GM12878 (cell line): ENCODE measurements around the gene CD248. TPM values are rescaled to one million over a fixed set of nuclear protein-coding genes. Genes with fewer than 3 reads are reported as not detected.

Experiments
- ASH2L ChIP-seq: fragments of 300-600, 200-600 bp; sonication (generic); IDR thresholded peaks from 2 replicates; pipeline ENCODE4 v1.6.1; 2017; ENCODE audit warnings: low read depth, mild to moderate bottlenecking, borderline replicate concordance
- BCL11A ChIP-seq: IDR thresholded peaks from 2 replicates; pipeline ENCODE4 v1.6.1; 2011; ENCODE audit warnings: low read depth, low read length
- EGR1 ChIP-seq, 2 experiments: IDR thresholded peaks; 1 replicate in 1 of 2; 2 replicates in 1 of 2; pipeline ENCODE4 v1.6.1; 2011 to 2012; ENCODE audit warnings: low read depth in 2 of 2, low read length in 2 of 2, borderline replicate concordance in 1 of 2, mild to moderate bottlenecking in 1 of 2, moderate library complexity in 1 of 2
- FOXK2 ChIP-seq: fragments of 450-650 bp; IDR thresholded peaks from 2 replicates; pipeline ENCODE4 v1.6.1; 2017; ENCODE audit warnings: mild to moderate bottlenecking, moderate library complexity
- IKZF1 ChIP-seq: fragments of 450-650 bp; conservative IDR thresholded peaks from 2 replicates; pipeline ENCODE4 v1.6.1; 2017; ENCODE audit warnings: antibody characterized with exemption, mild to moderate bottlenecking
- MTA2 ChIP-seq: fragments of 450-650 bp; IDR thresholded peaks from 2 replicates; pipeline ENCODE4 v1.6.1; 2016; ENCODE audit warnings: low read depth, mild to moderate bottlenecking, moderate library complexity
- MTA3 ChIP-seq: IDR thresholded peaks from 2 replicates; pipeline ENCODE4 v1.6.1; 2012; ENCODE audit warnings: low read length, inconsistent platforms, borderline replicate concordance
- NBN ChIP-seq: fragments of 450-650 bp; IDR thresholded peaks from 2 replicates; pipeline ENCODE4 v1.6.1; 2016
- RB1 ChIP-seq: fragments of 450-650 bp; formaldehyde crosslinking; IDR thresholded peaks from 2 replicates; pipeline ENCODE4 v1.6.1; 2017; ENCODE audit warnings: mild to moderate bottlenecking, borderline replicate concordance
- RELA ChIP-seq: fragments of 450-650 bp; IDR thresholded peaks from 2 replicates; pipeline ENCODE4 v1.8.0; 2014; ENCODE audit warnings: borderline replicate concordance; ENCODE audit not compliant: partially characterized antibody
- RUNX3 ChIP-seq: IDR thresholded peaks from 2 replicates; pipeline ENCODE4 v1.6.1; 2012; ENCODE audit warnings: low read length, inconsistent platforms
- TARDBP ChIP-seq: IDR thresholded peaks from 2 replicates; pipeline ENCODE4 v1.6.1; 2016; ENCODE audit warnings: borderline replicate concordance
- TCF3 ChIP-seq: IDR thresholded peaks from 2 replicates; pipeline ENCODE4 v1.6.1; 2012; ENCODE audit warnings: low read depth, mild to moderate bottlenecking, low read length, borderline replicate concordance; ENCODE audit not compliant: insufficient read depth
- YY1 ChIP-seq: IDR thresholded peaks from 2 replicates; pipeline ENCODE4 v1.6.1; 2011; ENCODE audit warnings: low read depth, mild to moderate bottlenecking, low read length
- ZNF384 ChIP-seq: IDR thresholded peaks from 2 replicates; pipeline ENCODE4 v1.6.1; 2012; ENCODE audit warnings: low read depth, mild to moderate bottlenecking, low read length, improper control_type of control experiment, borderline replicate concordance
- ZSCAN29 ChIP-seq: fragments of 450-650 bp; IDR thresholded peaks from 2 replicates; pipeline ENCODE4 v1.6.1; 2017; ENCODE audit warnings: mild to moderate bottlenecking, moderate library complexity
- ZZZ3 ChIP-seq: IDR thresholded peaks from 2 replicates; pipeline ENCODE4 v1.6.1; 2011; ENCODE audit warnings: low read depth; ENCODE audit not compliant: control insufficient read depth, insufficient read length
- polyA plus RNA-seq, 11 experiments: library from polyadenylated mRNA; depleted of rRNA in 4 of 11; unstranded in 6 of 11; stranded (reverse) in 5 of 11; fragments of >200 nt; fragmentation: Nextera tagmentation in 4 of 11; fragmentation: Illumina TruSeq in 1 of 11; extraction: Ambion mirVana in 4 of 11; extraction: Trizol in 1 of 11; gene quantifications; 1 replicate in 1 of 11; 2 replicates in 10 of 11; pipeline versions ENCODE4 v1.2.1 to v1.2.3, GENCODE V29; 2011 to 2016; ENCODE audit warnings: inconsistent platforms in 2 of 11, missing spikeins in 2 of 11, low read depth in 1 of 11
- total RNA-seq, 4 experiments: library from RNA; depleted of rRNA in 3 of 4; stranded (reverse); fragments of >200 nt in 3 of 4; fragmentation: Illumina TruSeq in 1 of 4; extraction: Trizol in 1 of 4; gene quantifications; 2 replicates each; pipeline versions ENCODE4 v1.2.1 to v1.2.3, GENCODE V29; 2013 to 2021
- TF ChIP-seq, protein P1 (sequence below): IDR thresholded peaks from 2 replicates; pipeline ENCODE4 v1.6.1; 2012; ENCODE audit warnings: low read depth, low read length, improper control_type of control experiment
- TF ChIP-seq, protein P2 (sequence below): fragments of 450-650 bp; IDR thresholded peaks from 2 replicates; pipeline ENCODE4 v1.6.1; 2014; ENCODE audit warnings: mild to moderate bottlenecking
- TF ChIP-seq, protein P3 (sequence below): fragments of 450-650 bp; IDR thresholded peaks from 2 replicates; pipeline ENCODE4 v1.6.1; 2017; ENCODE audit warnings: mild to moderate bottlenecking, low read depth, inconsistent platforms; ENCODE audit not compliant: poor library complexity, severe bottlenecking
- TF ChIP-seq, protein P4 (sequence below): fragments of 450-650 bp; IDR thresholded peaks from 2 replicates; pipeline ENCODE4 v1.6.1; 2016; ENCODE audit warnings: mild to moderate bottlenecking, moderate library complexity, borderline replicate concordance

CD248 gene
- total and polyA plus RNA-seq, 10 of the 15 experiments (the other 5 are each of a cell fraction or from before 2014, with no cell fraction given) = 0.10 to 0.21 (median 0.20) TPM; not detected in 7

DNA sequence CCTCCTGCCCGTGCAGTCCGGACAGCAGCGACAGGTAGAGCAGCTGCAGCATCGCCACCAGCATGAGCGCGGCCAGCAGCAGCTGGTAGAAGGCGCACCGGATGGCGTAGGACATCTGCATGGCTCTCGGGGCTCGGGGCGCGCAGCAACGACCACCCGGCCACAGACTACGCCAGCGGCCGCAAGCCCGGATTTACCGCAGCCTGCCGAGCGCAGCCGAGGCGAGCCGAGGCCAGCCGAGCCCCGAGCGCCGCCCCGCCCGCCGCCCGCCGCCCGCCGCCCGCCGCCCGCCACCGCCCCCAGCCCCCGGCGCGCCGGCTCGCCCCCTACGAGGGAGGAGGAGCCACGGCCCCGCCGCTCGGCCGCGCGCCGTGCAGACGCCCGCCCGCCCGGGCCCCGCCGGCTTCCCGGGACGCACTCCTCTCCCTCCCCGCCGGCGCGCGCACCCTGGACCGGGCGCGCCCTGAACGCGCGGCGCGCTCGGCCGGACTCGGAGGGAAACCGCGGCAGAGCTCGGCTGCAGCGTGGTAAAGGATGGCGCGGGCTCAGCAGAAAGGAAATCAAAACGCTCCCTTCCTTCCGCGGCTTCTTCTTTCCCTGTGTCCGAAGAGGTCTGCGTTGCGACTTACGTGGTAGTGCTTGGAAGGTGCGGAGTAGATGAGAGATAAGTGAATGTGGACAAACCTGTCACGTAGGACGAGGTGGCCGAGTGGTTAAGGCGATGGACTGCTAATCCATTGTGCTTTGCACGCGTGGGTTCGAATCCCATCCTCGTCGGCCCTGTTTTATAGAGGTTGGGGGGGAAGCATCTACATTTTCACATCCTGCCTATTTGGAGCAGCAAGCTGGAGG, 30.8 kb upstream of the CD248 start, which contains the start of gene B4GAT1 (continued):
- TF ChIP-seq ZNF384 = no peak
- TF ChIP-seq BCL11A = no peak
- TF ChIP-seq FOXK2 = no peak
- no peak for TF ChIP-seq MTA2
- peak; percentile 93 for TF ChIP-seq RELA
- peak; percentile 99 for TF ChIP-seq ASH2L
- peak; percentile 91; the same call in 1 of the 2 replicates for TF ChIP-seq ZSCAN29
- TF ChIP-seq EGR1 (IDR thresholded peaks at IDR 0.05; ENCODE audit: borderline replicate concordance in 1 of 2, low read depth in 2 of 2, low read length in 2 of 2) = 0 out of 3 replicates have a peak, but pooled peaks of 1 of the 2 experiments have one; percentile 42
- TF ChIP-seq IKZF1 = peak; percentile 71
- TF ChIP-seq NBN = peak; percentile 92
- TF ChIP-seq, protein P1, sequence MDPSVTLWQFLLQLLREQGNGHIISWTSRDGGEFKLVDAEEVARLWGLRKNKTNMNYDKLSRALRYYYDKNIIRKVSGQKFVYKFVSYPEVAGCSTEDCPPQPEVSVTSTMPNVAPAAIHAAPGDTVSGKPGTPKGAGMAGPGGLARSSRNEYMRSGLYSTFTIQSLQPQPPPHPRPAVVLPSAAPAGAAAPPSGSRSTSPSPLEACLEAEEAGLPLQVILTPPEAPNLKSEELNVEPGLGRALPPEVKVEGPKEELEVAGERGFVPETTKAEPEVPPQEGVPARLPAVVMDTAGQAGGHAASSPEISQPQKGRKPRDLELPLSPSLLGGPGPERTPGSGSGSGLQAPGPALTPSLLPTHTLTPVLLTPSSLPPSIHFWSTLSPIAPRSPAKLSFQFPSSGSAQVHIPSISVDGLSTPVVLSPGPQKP = no peak; the same call in 1 of the 2 replicates
- TF ChIP-seq RB1 = peak; percentile 98
- no peak for TF ChIP-seq MTA3
- TF ChIP-seq YY1 = peak; percentile 74
- TF ChIP-seq, protein P2, sequence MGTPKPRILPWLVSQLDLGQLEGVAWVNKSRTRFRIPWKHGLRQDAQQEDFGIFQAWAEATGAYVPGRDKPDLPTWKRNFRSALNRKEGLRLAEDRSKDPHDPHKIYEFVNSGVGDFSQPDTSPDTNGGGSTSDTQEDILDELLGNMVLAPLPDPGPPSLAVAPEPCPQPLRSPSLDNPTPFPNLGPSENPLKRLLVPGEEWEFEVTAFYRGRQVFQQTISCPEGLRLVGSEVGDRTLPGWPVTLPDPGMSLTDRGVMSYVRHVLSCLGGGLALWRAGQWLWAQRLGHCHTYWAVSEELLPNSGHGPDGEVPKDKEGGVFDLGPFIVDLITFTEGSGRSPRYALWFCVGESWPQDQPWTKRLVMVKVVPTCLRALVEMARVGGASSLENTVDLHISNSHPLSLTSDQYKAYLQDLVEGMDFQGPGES = no peak; the same call in 1 of the 2 replicates
- TF ChIP-seq RUNX3 = peak; percentile 78
- TF ChIP-seq ZZZ3 = no peak
- TF ChIP-seq TARDBP = peak; percentile 99
- TF ChIP-seq, protein P3, sequence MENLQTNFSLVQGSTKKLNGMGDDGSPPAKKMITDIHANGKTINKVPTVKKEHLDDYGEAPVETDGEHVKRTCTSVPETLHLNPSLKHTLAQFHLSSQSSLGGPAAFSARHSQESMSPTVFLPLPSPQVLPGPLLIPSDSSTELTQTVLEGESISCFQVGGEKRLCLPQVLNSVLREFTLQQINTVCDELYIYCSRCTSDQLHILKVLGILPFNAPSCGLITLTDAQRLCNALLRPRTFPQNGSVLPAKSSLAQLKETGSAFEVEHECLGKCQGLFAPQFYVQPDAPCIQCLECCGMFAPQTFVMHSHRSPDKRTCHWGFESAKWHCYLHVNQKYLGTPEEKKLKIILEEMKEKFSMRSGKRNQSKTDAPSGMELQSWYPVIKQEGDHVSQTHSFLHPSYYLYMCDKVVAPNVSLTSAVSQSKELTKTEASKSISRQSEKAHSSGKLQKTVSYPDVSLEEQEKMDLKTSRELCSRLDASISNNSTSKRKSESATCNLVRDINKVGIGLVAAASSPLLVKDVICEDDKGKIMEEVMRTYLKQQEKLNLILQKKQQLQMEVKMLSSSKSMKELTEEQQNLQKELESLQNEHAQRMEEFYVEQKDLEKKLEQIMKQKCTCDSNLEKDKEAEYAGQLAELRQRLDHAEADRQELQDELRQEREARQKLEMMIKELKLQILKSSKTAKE = peak; percentile 78
- TF ChIP-seq TCF3 = no peak
- TF ChIP-seq, protein P4, sequence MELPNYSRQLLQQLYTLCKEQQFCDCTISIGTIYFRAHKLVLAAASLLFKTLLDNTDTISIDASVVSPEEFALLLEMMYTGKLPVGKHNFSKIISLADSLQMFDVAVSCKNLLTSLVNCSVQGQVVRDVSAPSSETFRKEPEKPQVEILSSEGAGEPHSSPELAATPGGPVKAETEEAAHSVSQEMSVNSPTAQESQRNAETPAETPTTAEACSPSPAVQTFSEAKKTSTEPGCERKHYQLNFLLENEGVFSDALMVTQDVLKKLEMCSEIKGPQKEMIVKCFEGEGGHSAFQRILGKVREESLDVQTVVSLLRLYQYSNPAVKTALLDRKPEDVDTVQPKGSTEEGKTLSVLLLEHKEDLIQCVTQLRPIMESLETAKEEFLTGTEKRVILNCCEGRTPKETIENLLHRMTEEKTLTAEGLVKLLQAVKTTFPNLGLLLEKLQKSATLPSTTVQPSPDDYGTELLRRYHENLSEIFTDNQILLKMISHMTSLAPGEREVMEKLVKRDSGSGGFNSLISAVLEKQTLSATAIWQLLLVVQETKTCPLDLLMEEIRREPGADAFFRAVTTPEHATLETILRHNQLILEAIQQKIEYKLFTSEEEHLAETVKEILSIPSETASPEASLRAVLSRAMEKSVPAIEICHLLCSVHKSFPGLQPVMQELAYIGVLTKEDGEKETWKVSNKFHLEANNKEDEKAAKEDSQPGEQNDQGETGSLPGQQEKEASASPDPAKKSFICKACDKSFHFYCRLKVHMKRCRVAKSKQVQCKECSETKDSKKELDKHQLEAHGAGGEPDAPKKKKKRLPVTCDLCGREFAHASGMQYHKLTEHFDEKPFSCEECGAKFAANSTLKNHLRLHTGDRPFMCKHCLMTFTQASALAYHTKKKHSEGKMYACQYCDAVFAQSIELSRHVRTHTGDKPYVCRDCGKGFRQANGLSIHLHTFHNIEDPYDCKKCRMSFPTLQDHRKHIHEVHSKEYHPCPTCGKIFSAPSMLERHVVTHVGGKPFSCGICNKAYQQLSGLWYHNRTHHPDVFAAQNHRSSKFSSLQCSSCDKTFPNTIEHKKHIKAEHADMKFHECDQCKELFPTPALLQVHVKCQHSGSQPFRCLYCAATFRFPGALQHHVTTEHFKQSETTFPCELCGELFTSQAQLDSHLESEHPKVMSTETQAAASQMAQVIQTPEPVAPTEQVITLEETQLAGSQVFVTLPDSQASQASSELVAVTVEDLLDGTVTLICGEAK = peak; percentile 83
